Activated T-cell treated with anti-CD3 and anti-CD28 coated beads, Interleukin-2, amount 50 U/mL, for 1 hour (primary cell): ENCODE data around the gene BCAP29.

Experiments used
- DNase-seq: peaks from one replicate; pipeline ENCODE4 v3.0.0-alpha.2; 2020

Gene BCAP29

DNA sequence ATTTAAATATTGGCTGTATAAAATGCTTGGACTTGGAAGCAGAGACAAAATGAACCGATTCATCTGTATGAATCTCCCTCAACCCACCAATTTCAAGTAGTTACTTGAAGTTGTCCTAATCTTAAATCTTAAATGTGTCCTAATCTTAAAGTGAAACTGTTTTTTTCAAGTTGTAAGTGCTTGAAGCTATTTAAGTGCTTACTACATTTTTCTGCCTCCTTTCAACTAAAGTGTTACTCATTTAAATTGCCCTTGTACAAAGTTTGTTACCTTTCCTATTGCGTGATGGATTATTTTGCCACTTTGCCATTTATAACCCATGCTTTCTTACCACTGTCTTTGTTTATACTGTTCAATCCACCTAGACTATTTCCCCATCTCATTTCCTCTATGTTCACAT, 2.8 kb downstream of the BCAP29 start:
- no peak for DNase-seq

DNA sequence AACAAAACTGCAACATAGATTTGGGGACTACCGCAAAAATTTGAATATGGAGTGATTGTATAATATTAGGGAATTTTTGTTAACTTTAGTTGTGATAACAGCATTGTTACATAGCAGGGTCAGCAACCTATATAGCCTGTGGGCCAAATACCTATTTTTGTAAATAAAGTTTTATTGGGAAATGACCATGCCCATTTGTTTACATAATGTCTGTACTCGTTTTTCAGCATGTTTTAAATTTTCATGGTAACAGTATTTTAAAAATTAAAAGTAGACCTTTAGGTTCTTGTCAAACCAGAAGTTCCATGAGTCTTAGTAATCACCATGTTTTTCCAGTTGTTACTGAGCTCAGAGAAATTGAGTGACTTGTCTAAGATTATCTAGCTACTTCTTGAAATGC, 4.7 kb downstream of the BCAP29 start:
- DNase-seq, result no peak

DNA sequence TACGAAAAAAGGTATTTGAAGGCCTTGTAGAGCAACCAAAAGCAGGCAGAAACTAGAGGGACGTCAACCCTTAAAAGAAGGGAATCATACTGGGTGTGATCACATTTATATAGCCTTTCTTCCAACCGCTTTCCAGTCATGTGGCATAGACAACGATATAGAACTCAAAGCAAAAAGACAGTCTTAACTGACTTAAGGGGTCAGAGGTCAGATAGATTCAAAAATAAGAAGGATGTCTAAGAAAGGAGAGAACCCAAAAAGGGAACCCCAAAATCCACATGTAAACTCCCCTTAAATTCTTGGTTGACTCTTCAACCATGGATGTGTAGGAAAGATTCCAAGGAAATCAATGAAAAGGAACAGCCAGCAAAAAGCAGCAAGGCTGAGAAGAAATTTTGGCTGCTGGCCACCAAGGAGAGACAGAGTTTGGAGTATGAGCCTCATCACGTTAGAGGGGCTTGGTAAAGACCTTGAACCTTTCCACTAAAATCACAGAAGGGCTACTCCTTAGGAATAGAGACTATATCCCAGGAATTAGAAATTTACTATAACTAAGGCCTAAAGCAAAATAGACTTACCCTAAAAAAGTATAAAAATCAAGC, 8.6 kb downstream of the BCAP29 start:
- DNase-seq, result no peak

DNA sequence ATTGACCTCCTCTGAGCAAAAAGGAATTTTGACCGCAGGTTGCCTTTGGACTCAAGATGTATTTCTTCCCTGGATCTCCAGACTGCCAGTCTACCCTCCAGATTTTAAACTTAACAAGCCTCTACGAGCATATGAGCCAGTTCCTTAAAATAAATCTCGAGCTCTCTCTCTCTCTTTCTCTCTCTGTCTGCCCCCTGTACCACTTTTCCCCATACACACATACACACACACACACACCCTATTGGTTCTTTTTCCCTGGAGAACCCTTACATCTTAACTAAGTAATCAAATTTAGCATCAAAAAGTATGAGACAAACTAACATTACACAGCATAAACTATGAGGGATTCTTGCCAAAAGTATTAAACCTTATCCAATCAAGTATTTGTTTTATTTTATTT, 11.4 kb downstream of the BCAP29 start:
- DNase-seq, result no peak

GRCh38 chr7:107592361-107593024, 12.4 kb downstream of the BCAP29 start:
- no peak for DNase-seq

- DNase-seq, result no peak
Measured at GRCh38 chr7:107593025-107593410, 13.0 kb downstream of the BCAP29 start.

DNA sequence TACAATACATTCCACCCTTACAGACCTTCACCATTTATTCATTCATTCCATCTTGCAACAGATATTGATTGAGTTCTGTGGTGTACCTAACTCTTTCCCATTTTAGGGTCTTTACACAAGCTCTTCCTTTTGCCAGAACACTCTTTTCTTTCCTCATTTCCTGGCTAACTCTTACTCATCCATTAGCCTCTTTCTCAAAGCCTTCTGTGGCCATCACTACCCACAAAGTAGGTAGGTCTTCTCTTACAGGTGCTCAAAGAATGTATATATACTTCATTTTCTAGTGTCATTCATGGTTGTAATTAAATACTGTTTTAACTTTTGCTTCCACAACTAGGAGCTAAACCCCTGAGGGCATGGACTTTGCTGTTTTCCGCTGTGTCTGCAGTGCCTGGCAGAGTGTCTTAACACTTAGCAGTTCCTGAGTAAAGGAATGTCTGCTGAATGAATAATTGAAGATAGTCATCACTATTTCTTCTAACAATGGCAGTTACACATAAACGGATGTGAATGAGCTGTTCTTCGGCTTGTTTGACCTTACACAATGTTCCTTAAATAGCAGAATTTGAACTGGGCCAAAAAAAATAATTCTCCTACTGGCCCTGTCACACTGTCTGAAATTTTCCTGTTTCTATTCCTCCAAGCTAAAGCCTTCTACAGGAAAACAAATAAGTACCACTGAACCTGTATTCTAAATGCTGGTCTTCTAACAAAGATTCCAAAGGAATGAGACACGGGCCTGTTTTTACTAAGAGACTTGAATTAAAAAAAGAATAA, 15.1 kb downstream of the BCAP29 start:
- no peak for DNase-seq

DNA sequence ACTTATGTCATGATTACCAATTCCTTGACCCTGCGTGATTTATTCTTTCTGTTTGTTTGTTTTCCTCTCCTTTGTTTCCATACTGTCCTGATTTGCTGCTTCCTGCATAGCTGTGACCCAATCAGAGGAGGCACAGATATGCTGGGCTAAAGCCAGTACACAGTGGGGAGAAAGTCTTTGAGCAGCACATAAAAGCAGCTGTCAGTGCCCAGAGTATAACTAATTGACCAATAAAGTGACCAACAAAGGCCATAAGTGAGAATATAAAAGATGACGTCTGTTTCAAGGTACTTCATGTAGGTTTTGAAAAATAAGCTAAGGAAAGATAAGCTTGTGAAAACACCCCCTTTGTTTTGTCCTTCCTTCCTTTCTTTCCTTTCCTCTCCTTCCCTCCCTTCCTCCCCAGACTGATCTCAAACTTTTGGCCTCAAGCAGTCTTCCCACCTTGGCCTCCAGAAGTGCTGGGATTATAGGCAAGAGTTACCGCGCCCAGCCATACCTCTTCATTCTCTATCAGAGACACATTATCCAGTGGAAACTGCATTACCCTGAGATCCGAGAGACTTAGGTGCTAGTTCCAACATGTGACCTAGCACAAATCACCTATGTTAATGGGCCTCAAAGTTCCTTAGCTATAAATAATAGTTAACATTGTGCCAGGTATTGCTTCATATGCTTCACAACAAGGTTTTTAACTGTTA, 17.0 kb downstream of the BCAP29 start:
- DNase-seq, result no peak

DNA sequence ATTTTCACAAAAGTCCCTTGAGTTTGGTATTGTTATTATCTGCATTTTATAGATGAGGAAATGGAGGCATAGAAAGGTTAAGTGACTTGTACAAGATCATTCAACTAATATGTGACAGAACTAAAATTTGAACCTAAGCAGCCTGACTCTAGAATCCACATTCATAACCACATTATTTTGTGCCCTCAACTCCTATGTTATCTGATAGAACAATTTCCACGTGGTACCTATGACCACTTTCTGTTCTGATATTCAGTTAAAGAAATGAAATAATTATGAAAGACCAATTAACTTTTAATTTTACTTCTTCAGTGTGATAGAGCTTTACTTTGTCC, 17.5 kb downstream of the BCAP29 start:
- no peak for DNase-seq

- no peak for DNase-seq
Measured at GRCh38 chr7:107597953-107598352, 17.9 kb downstream of the BCAP29 start.

DNA sequence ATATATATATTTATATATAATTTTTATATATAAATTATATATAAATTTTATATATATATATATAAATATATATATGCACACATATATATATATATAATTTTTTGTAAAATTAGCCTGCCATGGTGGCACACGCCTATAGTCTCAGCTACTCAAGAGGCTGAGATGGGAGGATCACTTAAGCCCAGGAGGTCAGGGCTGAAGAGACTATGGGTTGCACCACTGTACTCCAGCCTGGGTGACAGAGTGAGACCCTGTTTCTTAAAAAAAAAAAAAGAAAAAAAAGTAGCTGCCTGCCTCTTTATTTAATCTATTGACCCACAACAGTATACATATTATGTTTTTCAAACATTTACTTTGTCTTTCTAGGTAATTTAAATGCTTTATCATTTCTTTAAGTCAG, 19.2 kb downstream of the BCAP29 start:
- no peak for DNase-seq

GRCh38 chr7:107600816-107601215, 20.8 kb downstream of the BCAP29 start:
- DNase-seq, result no peak

- no peak for DNase-seq
Measured at GRCh38 chr7:107605218-107605815, 25.3 kb downstream of the BCAP29 start.

DNA sequence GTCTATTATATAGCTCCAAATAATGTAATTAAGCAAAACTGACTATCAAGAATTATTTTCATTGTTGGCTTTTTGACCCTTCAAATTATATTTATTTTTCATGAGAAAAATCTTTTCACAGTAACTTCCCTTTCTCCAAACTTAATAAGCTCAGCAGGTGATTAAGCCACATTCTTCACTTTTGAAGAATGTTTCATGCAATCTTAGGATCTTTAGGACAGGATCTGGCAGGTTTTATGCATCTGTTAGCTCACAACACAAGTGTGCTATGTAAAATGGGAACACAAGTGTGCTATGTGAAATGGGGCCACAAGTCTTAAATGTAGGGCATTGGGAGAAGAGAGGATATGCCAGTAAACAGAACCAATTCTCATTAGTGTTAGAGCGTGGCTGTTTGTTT, 26.3 kb downstream of the BCAP29 start:
- no peak for DNase-seq

DNA sequence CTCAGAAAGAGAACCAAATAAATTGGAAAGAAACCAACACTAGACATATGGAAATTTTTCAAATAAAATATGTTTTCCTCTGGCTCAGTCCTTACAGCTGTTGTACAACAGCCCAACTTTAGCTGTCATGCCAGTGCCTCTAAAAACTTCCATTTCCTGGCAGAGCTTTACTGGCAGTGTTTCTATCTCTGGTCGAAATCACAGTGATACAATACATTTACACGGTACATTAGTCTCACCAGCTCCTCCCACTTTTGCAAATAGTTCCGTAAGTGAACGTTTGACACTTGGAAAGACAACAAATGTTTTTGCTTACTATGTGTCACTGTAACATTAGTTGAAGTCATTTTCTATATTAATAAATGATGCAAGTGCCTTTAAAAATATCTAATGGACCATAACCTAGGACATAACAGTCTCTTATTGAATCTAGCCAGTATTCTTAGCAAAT, 29.8 kb downstream of the BCAP29 start:
- DNase-seq, result no peak

DNA sequence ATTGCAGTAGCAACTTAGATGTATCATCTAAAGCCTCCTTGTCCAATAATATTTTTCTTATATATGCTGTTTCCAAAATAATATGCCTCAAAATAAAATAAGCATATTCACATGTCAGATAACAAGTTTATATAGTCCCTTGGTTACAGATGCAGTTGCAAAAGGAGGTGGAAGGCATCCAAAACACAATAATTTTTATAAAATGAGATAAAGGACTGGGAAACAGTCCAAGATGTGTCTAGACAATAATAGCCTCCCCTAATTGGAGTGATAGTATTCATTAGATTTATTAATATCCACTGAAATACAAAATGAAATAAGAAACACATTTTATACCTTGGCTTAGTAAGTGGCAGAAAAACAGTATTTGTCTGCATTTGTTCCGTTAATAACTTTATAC, 30.3 kb downstream of the BCAP29 start:
- DNase-seq, result no peak

DNA sequence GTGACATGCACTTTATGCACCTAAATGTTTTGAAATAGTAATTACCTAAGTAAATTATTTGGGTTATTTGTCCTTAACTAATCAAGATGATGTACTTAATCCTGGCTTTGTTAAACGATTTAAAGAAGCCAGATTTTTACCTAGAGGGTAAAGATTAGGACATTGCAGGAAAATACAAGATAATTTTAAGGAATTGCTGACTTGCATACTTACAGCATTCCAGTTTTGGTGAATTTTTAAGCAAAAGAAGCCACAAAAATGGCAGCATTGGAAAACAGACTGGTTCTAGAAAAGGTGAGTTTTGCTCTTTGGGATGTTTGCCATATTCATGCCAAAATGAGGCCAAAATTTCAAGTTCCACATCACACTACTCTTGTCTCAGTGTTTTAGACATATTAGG, 33.4 kb downstream of the BCAP29 start:
- no peak for DNase-seq

- no peak for DNase-seq
Measured at GRCh38 chr7:107613948-107614347, 33.9 kb downstream of the BCAP29 start.

- DNase-seq, result no peak
Measured at GRCh38 chr7:107614425-107614824, 34.4 kb downstream of the BCAP29 start.

DNA sequence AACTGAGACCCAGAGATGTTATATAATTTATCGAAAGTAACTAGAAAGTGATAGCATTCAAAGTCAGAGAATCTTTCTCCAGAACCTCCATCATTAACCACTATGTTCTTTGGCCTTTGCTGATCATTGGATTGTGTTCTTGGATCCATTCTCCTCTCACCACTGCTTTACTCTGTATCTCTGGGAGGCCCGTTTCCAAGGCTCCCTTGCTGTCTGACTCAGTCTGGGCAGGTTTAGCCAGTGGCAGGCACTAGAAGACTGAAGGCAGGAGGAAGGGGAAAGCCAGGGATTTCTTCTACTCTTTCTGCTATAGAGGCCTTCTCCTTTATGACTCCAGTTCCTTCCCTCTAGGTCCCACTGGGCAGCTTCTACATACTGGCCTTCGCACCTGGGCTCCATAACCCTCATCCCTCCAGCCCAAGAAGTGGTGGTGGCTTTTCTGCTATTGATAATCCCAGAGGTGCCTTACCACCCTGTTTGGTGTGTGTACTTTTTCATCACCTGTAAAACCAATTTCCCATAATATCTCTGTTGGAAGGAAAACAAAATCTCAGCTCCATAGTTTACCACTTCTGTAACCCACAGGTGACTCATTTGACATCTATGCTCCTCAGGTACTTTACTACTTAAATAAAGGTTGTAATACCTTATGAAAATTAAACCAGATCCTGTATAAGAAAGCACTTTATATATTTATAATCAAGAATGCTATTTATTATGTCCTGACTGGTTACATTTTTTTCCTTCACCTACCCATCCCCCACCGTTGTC, 36.0 kb downstream of the BCAP29 start:
- DNase-seq, result no peak

- no peak for DNase-seq
Measured at GRCh38 chr7:107622429-107622828, 42.4 kb downstream of the BCAP29 start.

DNA sequence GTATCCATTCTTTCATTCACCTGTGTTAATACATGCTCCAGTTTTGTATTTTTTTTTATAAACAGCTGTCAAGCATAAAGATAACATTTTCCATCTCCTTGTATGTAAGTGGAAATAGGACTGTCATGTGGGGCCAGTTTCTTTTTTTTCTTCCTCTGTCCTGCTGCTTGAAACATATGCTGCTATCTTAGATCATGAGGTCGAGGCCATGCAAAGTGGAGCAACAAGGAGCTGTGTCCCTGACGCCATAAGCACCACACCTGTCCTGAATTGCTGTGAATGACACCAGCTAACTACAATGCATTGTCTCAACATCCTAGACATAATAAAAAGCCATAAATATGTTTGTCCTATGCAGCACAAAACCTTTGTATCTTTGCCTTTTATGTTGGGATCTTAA, 42.8 kb downstream of the BCAP29 start:
- DNase-seq, result no peak

DNA sequence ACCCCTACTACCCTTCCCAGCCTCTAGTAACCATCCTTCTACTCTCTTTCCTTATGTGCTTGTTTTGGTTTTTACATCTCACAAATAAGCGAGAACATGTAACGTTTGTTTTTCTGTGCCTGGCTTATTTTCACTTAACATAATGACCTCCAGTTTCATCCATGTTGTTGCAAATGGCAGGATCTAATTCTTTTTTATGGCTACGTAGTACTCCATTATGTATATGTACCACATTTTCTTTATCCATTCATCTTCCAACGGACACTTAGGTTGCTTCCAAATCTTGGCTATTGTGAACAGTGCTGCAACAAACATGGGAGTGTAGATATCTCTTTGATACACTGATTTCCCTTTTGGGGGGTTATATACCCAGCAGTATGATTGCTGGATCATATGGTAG, 47.0 kb downstream of the BCAP29 start:
- no peak for DNase-seq
